HG03095 (cell line): ENCODE measurements around the gene SBK1.
A peak's percentile ranks its signal among the peaks of the same experiment; 100 is the strongest.
"Not testable (repeated sequence)": the region's sequence is repeated elsewhere in the genome, so short reads cannot be mapped to it uniquely, and the experiment has no call there.

ENCODE experiments used
- ATAC-seq: cut with Tn5 transposase; IDR thresholded peaks from one replicate; pipeline ENCODE4 v1.9.1; 2021; ENCODE audit warnings: moderate library complexity; ENCODE audit not compliant: unreplicated experiment

Gene SBK1

DNA sequence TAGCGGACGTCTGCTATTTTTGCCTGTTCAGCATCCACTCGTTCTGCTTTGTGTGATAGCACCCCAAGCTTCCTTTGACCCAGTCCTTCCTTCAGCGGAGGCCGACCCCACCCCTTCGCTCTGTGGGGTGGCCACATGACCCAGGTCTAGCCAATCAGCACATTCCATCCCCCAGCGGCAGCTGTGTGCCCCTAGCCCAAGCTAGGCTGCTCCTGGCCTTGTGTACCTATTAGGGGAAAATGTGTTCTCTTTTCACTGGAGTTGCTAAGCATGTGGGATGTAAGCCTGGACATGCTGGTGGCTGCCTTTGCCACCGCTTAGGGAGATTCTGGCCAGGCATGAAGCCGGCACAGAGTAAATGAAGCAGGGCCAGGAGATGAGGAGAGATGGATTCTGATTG lies 37.9 kb downstream of the SBK1 start:
- not testable (repeated sequence) for ATAC-seq

DNA sequence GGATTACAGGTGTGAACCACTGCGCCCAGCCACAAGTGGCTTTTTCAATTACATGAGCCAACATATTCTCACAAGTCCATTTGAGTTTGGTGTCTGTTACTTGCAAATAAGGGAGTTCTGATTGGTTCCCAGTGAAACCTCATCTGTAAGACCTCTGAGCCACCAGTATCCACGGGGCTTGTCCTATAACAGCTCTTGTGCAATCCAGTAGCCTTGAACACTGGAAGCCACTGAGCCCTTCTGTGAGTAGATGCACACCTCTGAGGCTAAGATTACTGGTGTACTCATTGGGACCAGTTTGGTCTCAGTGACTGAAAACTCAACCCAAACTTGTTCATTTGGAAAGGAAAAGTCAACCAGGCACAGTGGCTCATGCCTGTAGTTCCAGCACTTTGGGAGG lies 38.7 kb downstream of the SBK1 start:
- not testable (repeated sequence) for ATAC-seq

DNA sequence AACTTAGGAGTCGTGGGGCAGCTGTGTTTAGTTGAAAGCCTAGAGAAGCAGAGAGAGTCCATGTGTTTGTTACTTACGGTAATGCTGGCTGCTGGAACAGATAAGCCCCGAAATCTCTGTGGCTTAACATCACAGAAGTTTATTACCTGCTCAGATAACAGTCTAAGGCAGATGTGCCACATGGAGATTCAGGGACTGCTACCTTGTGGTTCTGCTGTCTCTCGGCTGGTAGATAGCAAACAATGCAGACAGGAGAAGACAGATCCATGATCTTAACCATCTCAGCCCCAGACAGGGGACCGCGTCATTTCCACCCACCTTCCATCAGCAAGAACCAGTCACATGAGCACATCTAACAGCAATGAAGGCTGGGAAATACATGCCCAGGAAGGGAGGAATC lies 40.3 kb downstream of the SBK1 start:
- not testable (repeated sequence) for ATAC-seq

DNA sequence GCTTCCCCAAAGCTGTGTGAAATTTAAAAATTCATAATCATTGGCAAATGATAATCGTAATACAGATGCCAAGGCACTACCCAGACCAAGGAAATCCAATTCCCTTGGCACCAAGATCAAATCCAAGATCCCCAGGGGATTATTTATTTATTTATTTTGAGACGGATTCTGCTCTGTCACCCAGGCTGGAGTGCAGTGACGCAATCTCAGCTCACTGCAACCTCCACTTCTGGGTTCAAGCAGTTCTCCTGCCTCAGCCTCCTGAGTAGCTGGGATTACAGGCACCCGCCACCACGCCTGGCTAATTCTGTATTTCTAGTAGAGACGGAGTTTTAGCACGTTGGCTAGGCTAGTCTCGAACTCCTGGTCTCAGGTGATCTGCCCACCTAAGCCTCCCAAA lies 43.4 kb downstream of the SBK1 start:
- not testable (repeated sequence) for ATAC-seq

DNA sequence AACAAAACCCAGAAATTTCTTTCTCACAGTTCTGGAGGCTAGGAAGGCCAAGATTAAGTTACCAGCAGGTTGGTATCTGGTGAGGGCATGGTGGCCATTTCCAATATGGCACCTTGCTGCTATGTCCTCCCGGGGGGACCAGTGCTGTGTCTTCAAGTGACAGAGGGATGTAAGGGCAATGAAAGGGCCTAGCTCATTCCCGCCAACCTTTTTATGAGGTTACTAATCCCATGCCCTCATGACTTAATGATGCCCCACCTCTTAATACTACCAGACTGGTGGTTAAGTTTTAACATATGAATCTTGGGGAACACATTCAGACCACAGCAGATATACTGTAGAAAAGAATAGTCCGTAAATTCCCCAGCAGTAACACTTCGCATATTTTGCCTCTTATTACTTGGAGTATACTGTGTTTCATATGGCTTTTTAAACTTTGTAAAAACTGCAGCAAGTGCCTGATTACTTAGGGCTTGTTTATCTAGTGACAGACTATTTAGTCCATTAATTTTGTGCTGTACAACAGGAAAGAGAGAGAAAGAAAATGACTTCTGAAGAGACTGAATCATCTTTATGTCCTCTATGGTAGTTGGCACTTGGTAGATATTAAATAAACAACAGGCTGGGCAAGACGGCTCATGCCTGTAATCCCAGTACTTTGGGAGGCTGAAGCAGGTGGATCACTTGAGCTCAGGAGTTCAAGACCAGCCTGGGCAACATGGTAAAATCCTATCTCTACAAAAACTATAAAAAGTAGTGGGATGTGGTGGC lies 44.8 kb downstream of the SBK1 start:
- ATAC-seq, result not testable (repeated sequence)

DNA sequence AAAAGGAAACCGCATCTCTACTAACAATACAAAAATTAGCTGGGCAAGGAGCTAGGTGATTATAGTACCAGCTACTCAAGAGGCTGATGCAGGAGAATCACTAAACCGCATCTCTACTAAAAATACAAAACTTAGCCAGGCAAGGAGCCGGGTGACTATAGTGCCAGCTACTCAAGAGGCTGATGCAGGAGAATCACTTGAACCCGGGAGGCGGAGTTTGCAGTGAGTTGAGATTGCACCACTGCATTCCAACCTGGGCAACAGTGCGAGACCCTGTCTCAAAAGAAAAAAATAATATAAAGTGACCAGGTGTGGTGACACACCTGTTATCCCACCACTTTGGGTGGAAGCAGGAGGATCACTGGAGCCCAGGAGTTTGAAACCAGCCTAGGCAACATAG lies 45.9 kb downstream of the SBK1 start:
- not testable (repeated sequence) for ATAC-seq

DNA sequence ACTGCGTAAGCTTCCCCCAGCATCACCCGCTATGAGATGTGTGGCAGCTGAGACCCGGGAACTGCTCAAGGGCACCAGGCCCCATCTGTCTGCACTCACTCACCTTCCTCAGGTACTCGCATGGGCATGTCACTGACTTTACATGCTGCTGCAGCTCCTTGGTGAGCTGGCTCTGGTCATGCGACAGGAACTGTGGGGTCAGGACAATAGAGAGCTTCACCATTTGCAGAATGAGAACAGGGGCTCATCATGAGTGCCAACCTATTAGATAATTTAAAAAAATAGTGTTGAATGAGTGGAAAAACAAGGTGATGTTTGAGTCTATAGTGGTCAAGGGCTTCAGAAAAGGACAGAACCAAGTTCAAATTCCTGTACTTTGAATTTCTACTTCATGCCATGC lies 70.3 kb downstream of the SBK1 start:
- not testable (repeated sequence) for ATAC-seq

DNA sequence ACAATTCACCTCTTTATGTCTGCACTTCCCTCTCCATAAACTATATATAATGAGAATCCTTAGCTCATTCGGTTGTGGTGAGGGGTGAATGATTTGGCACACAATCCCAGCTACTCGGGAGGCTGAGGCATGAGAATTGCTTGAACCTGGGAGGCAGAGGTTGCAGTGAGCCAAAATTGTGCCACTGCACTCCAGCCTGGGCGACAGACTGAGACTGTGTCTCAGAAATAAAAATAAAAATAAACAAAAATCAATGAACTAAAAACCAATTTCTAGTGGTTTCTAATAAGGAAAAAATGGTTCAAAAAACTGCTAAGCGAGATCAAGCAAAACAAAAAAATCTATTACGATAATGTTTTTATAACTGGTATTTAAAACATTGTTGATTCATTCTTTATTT lies 71.1 kb downstream of the SBK1 start, which contains the start of gene NPIPB6:
Gene NPIPB6 (minus strand): TSS at position 101 of the 400 bp plus-strand sequence. CDS start 686 bp downstream, outside the sequence.
- not testable (repeated sequence) for ATAC-seq

DNA sequence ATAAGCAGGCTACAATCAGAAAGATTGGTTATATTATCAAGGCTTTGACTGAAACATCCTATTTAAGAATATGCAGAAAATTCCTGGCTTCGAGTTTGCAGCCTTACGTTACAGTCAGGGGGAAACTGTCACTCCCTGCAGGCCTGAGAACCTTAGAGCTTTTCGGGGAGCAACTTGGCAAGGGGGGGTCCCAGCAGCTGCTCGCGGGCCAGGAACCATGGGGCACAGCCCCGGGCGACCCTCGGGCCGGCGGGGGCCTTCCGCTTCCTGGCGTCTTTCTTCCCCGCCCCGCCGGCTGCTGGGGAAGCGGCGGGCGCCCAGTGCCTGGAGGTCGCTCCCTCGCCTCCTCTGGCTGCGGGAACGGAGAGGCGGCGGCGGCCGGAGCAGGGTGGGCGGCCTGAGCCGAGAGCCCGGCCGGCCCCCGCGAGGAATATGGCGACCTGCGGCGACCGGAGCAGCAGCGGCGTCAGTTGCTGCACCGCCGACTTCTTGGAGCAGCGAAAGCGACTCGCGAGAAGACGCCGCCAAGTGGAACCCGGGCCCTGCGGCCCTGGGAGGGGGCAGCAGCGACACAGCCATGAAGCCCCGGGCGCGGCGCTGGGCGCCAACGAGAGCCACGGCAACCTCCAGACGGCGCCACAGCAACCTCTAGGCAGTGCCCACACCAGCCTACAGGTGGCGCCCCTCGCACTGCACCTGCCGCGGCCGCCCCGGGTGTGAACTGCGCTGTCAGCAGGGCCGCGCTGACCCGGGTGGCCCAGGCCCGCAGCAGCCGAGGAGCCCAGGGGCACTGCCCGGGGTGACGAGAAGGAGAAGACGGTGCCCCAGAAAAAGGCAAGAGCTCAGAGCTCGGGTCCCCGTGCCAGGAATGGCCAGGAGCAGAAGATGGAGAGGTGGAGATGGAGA lies 72.2 kb downstream of the SBK1 start:
- ATAC-seq, result peak; percentile 95

DNA sequence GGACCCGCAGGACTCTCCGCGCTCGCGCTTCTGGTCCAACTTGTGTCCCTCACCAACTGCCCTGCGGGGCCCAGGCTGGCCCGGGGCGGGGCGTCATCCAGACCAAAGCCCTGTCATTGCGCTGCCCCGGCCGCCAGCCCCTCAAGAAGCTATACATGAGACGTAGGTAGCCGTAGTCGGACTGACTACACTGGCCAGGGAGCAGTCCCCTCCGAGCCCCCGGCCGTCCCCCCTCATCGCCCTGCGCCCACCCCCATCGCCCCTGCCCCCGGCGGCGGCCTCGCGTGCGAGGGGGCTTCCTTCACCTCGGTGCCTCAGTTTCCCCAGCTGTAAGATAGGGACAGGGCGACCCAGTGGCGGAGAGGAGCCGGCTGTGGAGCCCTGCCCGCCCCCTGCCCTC lies 75.6 kb downstream of the SBK1 start:
- ATAC-seq, result not testable (repeated sequence)
